GM23248 (cell line): ENCODE data around the gene DUSP28. TPM values are rescaled to one million over a fixed set of nuclear protein-coding genes. Genes with fewer than 3 reads are reported as not detected.

Source experiments
- DNase-seq: peaks from one replicate; pipeline ENCODE4 v3.0.0-alpha.2; 2015
- H2AFZ ChIP-seq: fragments of 200-600 bp; sonication (generic); 2 replicates; pipeline ENCODE4 v1.6.1; 2016; ENCODE audit warnings: antibody characterized with exemption
- H3F3A ChIP-seq: fragments of 200-600 bp; sonication (generic); 2 replicates; pipeline ENCODE4 v1.6.1; 2016; ENCODE audit warnings: mild to moderate bottlenecking, antibody characterized with exemption, mixed run types; ENCODE audit not compliant: insufficient read depth
- H3K27ac ChIP-seq: fragments of 200-600 bp; sonication (generic); 2 replicates; pipeline ENCODE4 v1.5.1; 2016; ENCODE audit warnings: mild to moderate bottlenecking
- H3K27me3 ChIP-seq: fragments of 200-600 bp; sonication (generic); replicated peaks from 2 replicates; pipeline ENCODE4 v1.6.1; 2016; ENCODE audit warnings: mild to moderate bottlenecking; ENCODE audit not compliant: insufficient read depth
- H3K36me3 ChIP-seq: fragments of 200-600 bp; sonication (generic); 2 replicates; pipeline ENCODE4 v1.6.1; 2016; ENCODE audit warnings: low read depth, mild to moderate bottlenecking
- H3K4me1 ChIP-seq: fragments of 200-600 bp; sonication (generic); 2 replicates; pipeline ENCODE4 v1.6.1; 2016; ENCODE audit warnings: mild to moderate bottlenecking; ENCODE audit not compliant: insufficient read depth
- H3K4me2 ChIP-seq: fragments of 200-600 bp; sonication (generic); one replicate; pipeline ENCODE4 v1.6.1; 2016; ENCODE audit warnings: mild to moderate bottlenecking; ENCODE audit not compliant: unreplicated experiment
- H3K4me3 ChIP-seq: fragments of 200-600 bp; sonication (generic); 2 replicates; pipeline ENCODE4 v1.5.1; 2016; ENCODE audit warnings: mild to moderate bottlenecking
- H3K79me2 ChIP-seq: fragments of 200-600 bp; sonication (generic); 2 replicates; pipeline ENCODE4 v1.6.1; 2016; ENCODE audit warnings: mild to moderate bottlenecking; ENCODE audit not compliant: insufficient read depth
- H3K9ac ChIP-seq: fragments of 200-600 bp; sonication (generic); 2 replicates; pipeline ENCODE4 v1.6.1; 2016; ENCODE audit warnings: mild to moderate bottlenecking
- H3K9me2 ChIP-seq: fragments of 200-600 bp; sonication (generic); 2 replicates; pipeline ENCODE4 v1.6.1; 2016; ENCODE audit warnings: mixed run types, mild to moderate bottlenecking, moderate library complexity; ENCODE audit not compliant: insufficient read depth
- H3K9me3 ChIP-seq: fragments of 200-600 bp; sonication (generic); one replicate; pipeline ENCODE4 v1.6.1; 2017; ENCODE audit warnings: low read depth
- H4K20me1 ChIP-seq: fragments of 200-600 bp; sonication (generic); 2 replicates; pipeline ENCODE4 v1.6.0; 2016; ENCODE audit not compliant: insufficient read depth
- EZH2 ChIP-seq: fragments of 200-600 bp; sonication (generic); IDR thresholded peaks from 2 replicates; pipeline ENCODE4 v1.6.1; 2018; ENCODE audit warnings: antibody characterized with exemption, mild to moderate bottlenecking; ENCODE audit not compliant: insufficient read depth, poor library complexity, severe bottlenecking
- EZH2phosphoT487 ChIP-seq: fragments of 200-600 bp; sonication (generic); IDR thresholded peaks from 2 replicates; pipeline ENCODE4 v1.6.1; 2018; ENCODE audit warnings: antibody characterized with exemption, moderate library complexity, mild to moderate bottlenecking, low read depth; ENCODE audit not compliant: insufficient read depth
- WGBS, 2 experiments: methylation state at CpG; one replicate each; pipeline ENCODE4 v1.1.6; 2015 to 2017; ENCODE audit warnings: low lambda C conversion rate in 2 of 2, low coverage in 1 of 2; ENCODE audit errors: missing lambda C conversion rate in 2 of 2; 5-methylcytosine and 5-hydroxymethylcytosine counted together
- in situ Hi-C: fragments of 300-500 bp; cut with MboI; formaldehyde crosslinking; loops from 2 replicates; pipeline ENCODE4 v1.15.0; 2020
- polyA plus RNA-seq: library from polyadenylated mRNA; unstranded; fragments of >200 nt; fragmentation: Nextera tagmentation; extraction: Ambion mirVana; gene quantifications from 2 replicates; pipeline ENCODE4 v1.2.1, GENCODE V29; 2016
- total RNA-seq: library from RNA; depleted of rRNA; stranded (reverse); fragments of >200 nt; shearing (Covaris generic); gene quantifications from 2 replicates; pipeline ENCODE4 v1.2.3, GENCODE V29; 2014

Gene DUSP28
- total and polyA plus RNA-seq, 2 experiments from 2014 or later = 3.2 to 4.9 TPM

DNA sequence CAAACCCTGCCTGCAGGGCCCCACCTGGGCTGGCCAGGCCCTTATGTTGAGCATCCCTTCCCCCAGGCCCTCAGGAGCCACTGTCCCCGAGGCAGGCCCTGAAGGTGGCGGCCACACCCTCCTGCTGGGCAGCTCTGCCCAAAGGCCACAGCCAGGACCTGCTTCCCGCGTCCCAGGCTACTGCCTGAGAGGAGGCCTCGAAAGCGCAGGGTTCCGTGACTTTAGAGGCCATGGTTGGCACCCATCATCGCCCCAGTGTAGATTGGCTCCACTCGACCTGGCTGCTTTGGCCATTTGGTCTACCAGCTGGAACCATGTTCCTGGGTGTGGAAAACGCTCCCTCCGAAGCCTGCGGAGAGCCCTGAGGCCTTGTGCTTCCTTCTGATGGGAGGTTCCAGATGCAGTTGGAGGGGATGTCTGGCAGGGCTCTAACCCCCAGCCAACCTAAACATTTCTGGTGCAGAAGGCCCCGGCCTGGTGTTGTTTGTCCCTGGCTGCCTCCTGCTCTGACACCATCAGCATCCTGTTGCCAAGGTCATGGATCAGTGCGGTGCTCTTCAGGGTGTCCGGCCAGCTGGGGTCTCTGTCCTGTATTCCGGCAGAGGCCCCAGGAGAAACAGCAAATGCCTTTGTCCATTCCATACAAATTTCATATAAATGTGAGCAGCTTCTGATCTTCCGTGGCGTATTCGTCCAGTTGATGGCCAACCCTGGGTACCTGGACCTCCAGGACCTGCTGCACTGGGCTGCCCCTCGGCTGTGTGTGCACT lies 41.1 kb downstream of the DUSP28 start:
- in situ Hi-C loops = no loop called here
- H4K20me1 ChIP-seq = no peaks in the 10 kb centered on the region
- H3K9me2 ChIP-seq = no peaks in the 10 kb centered on the region
- H3K4me2 ChIP-seq = no peak overlapping the region
- TF ChIP-seq EZH2 (no peak), EZH2phosphoT487 (no peak)
- no peaks in the 10 kb centered on the region for H3K79me2 ChIP-seq
- no peak for DNase-seq
- H3F3A ChIP-seq = no peaks in the 10 kb centered on the region
- no peak overlapping the region for H3K4me3 ChIP-seq
- H3K4me1 ChIP-seq = no peaks in the 10 kb centered on the region
- no peak overlapping the region for H2AFZ ChIP-seq
- no peak overlapping the region for H3K27ac ChIP-seq
- WGBS, 2 experiments = 83 to 87% methylated on average over 20 of the region's 20 CpGs
- no peak overlapping the region for H3K9ac ChIP-seq
- H3K36me3 ChIP-seq = no peaks in the 10 kb centered on the region
- H3K27me3 ChIP-seq = no peaks in the 10 kb centered on the region
- H3K9me3 ChIP-seq = no peaks in the 10 kb centered on the region

DNA sequence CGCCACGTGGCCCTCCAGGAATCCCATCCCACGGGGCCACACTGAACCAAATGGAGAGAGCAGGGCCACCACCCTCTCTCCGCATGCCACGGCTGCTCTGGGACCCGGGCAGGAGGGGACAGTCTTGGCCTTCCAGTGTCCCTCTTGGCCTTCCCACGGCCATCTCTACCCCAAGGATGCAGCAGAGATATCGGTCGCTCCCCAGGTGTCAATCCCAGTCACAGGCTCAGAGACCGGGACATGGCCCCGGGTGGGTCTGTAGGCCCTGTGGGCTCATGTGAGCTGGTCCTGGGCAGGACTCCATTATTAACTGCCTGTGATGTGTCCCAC lies 41.6 kb downstream of the DUSP28 start:
- Histone ChIP-seq H3K4me2 (no peak overlapping the region), H3K4me1 (no peaks in the 10 kb centered on the region), H4K20me1 (no peaks in the 10 kb centered on the region), H3K9me3 (no peaks in the 10 kb centered on the region), H2AFZ (no peak overlapping the region), H3K79me2 (no peaks in the 10 kb centered on the region), H3K4me3 (no peak overlapping the region), H3K9me2 (no peaks in the 10 kb centered on the region), H3K27ac (no peak overlapping the region), H3K36me3 (no peaks in the 10 kb centered on the region), H3F3A (no peaks in the 10 kb centered on the region), H3K9ac (no peak overlapping the region), H3K27me3 (no peaks in the 10 kb centered on the region)
- in situ Hi-C loops = no loop called here
- TF ChIP-seq EZH2 (no peak), EZH2phosphoT487 (no peak)
- 89 to 93% methylated on average over 11 of the region's 11 CpGs for WGBS, 2 experiments
- no peak for DNase-seq

DNA sequence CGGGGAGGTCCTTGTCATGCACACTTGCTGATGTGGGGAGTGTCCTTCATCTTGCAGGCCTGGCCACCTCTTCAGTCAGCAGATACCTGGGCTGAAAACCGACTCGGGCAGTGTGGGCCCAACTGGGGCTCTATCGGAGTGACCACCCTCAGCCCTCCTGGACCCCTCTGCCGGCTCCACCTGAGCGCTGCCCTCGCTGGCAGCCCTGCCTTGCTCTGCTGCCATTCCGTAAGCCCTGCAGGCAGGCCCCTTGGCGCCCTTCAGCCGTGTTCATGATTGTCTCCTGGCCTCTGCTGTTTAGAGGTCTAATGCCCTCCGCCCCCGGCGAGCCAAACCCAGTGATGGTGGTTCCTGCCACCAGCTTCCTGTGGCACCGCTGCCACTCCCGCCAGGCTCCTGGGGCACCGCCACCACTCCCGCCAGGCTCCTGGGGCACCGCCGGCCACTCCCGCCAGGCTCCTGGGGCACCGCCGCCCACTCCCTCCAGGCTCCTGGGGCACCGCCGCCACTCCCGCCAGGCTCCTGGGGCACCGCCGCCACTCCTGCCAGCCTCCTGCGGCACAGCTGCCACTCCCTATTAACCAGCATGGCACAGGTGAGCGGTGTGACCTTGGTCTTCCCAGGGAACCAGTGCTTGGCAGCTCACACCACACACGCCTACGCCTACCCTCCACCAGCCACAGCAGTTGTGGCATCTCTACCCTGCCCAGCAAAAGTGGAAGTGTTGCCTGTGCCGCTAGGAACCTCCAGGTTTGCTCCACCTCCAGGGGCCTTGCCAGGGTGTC lies 42.3 kb downstream of the DUSP28 start:
- Histone ChIP-seq H3K4me1 (no peaks in the 10 kb centered on the region), H3K9ac (no peak overlapping the region), H2AFZ (no peak overlapping the region), H3K27ac (no peak overlapping the region), H3K27me3 (no peaks in the 10 kb centered on the region), H3F3A (no peaks in the 10 kb centered on the region), H3K79me2 (no peaks in the 10 kb centered on the region), H3K4me3 (no peak overlapping the region), H3K9me2 (no peaks in the 10 kb centered on the region), H3K9me3 (no peaks in the 10 kb centered on the region), H3K36me3 (no peaks in the 10 kb centered on the region), H3K4me2 (no peak overlapping the region), H4K20me1 (no peaks in the 10 kb centered on the region)
- in situ Hi-C loops = no loop called here
- DNase-seq = no peak
- no peak for TF ChIP-seq EZH2phosphoT487
- no peak for TF ChIP-seq EZH2
- 89 to 93% methylated on average over 24 to 31 of the region's 32 CpGs for whole genome bisulfite sequencing, 2 experiments

DNA sequence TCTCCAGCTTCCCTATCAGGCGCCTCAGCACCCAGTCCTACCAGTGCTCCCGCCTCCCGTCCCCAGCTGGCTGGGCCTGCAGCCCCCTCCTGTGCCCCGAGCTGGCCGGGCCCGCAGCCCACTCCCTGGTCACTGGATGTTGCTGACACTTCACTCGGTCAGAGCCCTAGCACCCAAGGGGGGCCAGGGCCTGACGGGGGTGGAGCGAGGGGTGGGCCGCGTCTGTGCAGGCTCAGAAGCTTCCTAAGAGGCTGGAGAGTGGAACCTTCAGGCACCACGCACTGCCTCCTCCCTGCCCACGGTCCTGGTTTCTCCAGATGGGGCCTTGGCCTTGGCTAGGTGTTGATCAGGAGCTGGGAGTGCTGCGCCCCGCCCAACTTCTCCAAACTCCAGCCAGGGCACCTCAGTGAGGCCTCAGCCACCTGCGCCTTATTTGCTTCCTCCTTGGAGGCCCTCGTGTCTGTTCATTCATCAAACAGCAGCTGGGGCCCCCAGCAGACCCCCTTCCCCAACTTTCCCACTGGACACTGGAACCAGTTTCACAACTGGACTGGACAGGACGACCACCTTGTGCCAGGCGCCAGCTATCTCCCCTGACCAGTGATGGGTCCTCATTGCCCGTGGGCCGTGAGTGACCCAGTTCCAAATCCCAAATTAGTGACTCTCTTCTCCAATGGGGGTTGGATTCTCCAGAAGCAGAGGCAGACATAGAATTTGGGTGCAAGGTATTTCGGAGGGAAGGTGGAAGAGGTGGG lies 43.1 kb downstream of the DUSP28 start:
- 87 to 91% methylated on average over 14 to 22 of the region's 22 CpGs for WGBS, 2 experiments
- TF ChIP-seq EZH2phosphoT487 = no peak
- no peak for TF ChIP-seq EZH2
- no peaks in the 10 kb centered on the region for H3K9me3 ChIP-seq
- no peaks in the 10 kb centered on the region for H3K36me3 ChIP-seq
- no peaks in the 10 kb centered on the region for H3K27me3 ChIP-seq
- in situ Hi-C loops = no loop called here
- no peak for DNase-seq
- H3F3A ChIP-seq = no peaks in the 10 kb centered on the region
- H3K27ac ChIP-seq = no peak overlapping the region
- H3K4me1 ChIP-seq = no peaks in the 10 kb centered on the region
- H4K20me1 ChIP-seq = no peaks in the 10 kb centered on the region
- no peak overlapping the region for H3K4me3 ChIP-seq
- no peaks in the 10 kb centered on the region for H3K79me2 ChIP-seq
- H3K9ac ChIP-seq = no peak overlapping the region
- H3K9me2 ChIP-seq = no peaks in the 10 kb centered on the region
- H2AFZ ChIP-seq = no peak overlapping the region
- no peak overlapping the region for H3K4me2 ChIP-seq
